ENCODE results near the gene ZNF521.

DNA sequence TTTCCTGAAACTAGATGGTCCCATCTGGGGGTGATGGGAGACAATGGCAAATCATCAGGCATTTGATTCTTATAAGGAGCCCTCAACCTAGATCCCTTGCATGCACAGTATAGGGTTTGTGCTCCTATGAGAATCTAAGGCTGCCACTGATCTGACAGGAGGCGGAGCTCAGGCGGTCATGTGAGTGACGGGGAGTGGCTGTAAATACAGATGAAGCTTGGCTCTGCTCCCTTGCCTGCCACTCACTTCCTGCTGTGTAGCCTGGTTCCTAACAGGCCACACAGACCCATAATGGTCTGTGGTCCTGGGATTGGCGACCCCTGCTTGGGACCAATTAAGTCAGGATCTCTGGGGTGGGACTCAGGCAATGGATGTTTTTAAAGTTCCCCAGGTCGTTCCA is 293.4 kb downstream of the ZNF521 start:
- TF ChIP-seq RAD21 (IDR thresholded peaks at IDR 0.05; ENCODE audit: insufficient read depth, low read depth, low read length) (no peak), RCOR1 (conservative IDR thresholded peaks at IDR 0.05; ENCODE audit: low read depth, low read length) (no peak)
- TF ChIP-seq, protein P1, sequence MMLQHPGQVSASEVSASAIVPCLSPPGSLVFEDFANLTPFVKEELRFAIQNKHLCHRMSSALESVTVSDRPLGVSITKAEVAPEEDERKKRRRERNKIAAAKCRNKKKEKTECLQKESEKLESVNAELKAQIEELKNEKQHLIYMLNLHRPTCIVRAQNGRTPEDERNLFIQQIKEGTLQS (IDR thresholded peaks at IDR 0.05; ENCODE audit: borderline replicate concordance, extremely low read depth, low read depth, low read length) = no peak
